NOMO-1 (cell line): ENCODE measurements around the gene TUBA1C.
A peak's percentile ranks its signal among the peaks of the same experiment; 100 is the strongest.
"Not testable (repeated sequence)": the region's sequence is repeated elsewhere in the genome, so short reads cannot be mapped to it uniquely, and the experiment has no call there.

Experiments used
- DNase-seq, 2 experiments: peaks; one replicate each; lab custom pipeline; 2025; ENCODE audit not compliant: unreplicated experiment in 2 of 2; lab: John Stamatoyannopoulos, UW

Gene TUBA1C

GRCh38 chr12:49305762-49306510 lies 41.1 kb downstream of the TUBA1C start:
- no peak for DNase-seq

GRCh38 chr12:49309386-49309785 lies 44.5 kb downstream of the TUBA1C start:
- no peak for DNase-seq

- not testable (repeated sequence) for DNase-seq
Observed at GRCh38 chr12:49310451-49311000, 45.6 kb downstream of the TUBA1C start.

GRCh38 chr12:49314811-49315210 lies 49.9 kb downstream of the TUBA1C start:
- DNase-seq: no peak

- DNase-seq: not testable (repeated sequence)
Observed at GRCh38 chr12:49317118-49317517, 52.2 kb downstream of the TUBA1C start.

- not testable (repeated sequence) for DNase-seq
Observed at GRCh38 chr12:49320411-49321103, 55.7 kb downstream of the TUBA1C start.

- no peak for DNase-seq
Observed at GRCh38 chr12:49322367-49322707, 57.5 kb downstream of the TUBA1C start.

GRCh38 chr12:49322708-49323523 lies 58.0 kb downstream of the TUBA1C start, which contains the start of gene TROAP:
TROAP (plus strand) TSS chr12:49323255; CDS start chr12:49323609, 354 bp downstream.
- DNase-seq: peak; percentile 98 to 99

- no peak for DNase-seq
Observed at GRCh38 chr12:49323524-49324097, 58.7 kb downstream of the TUBA1C start.
